Measurements from ENCODE around the gene KY. TPM values are rescaled to one million over a fixed set of nuclear protein-coding genes. Genes with fewer than 3 reads are reported as not detected.

The KY gene
- total and polyA plus RNA-seq, 2 of the 8 experiments (the other 6 are each of a cell fraction or from before 2014, with no cell fraction given), result not detected

- TF ChIP-seq CBX8 (IDR thresholded peaks at IDR 0.05; ENCODE audit: borderline replicate concordance, low read depth, low read length) (no peak), SIX5 (IDR thresholded peaks at IDR 0.05; ENCODE audit: low read depth, low read length) (no peak), POU5F1 (IDR thresholded peaks at IDR 0.05; ENCODE audit: low read depth, low read length) (no peak)
Observed at GRCh38 chr3:134608771-134609435, 41.9 kb downstream of the KY start (continued).

Measured in H1 (cell line).